ENCODE results near the gene EXO1.
"Not testable (repeated sequence)": the region's sequence is repeated elsewhere in the genome, so short reads cannot be mapped to it uniquely, and the experiment has no call there.

The EXO1 gene

GRCh38 chr1:241847796-241848685 lies at the start of gene EXO1:
EXO1 (plus strand) TSS chr1:241848204; CDS start chr1:241850426, 2,222 bp downstream.
- DNase-seq, result peak; percentile 80

DNA sequence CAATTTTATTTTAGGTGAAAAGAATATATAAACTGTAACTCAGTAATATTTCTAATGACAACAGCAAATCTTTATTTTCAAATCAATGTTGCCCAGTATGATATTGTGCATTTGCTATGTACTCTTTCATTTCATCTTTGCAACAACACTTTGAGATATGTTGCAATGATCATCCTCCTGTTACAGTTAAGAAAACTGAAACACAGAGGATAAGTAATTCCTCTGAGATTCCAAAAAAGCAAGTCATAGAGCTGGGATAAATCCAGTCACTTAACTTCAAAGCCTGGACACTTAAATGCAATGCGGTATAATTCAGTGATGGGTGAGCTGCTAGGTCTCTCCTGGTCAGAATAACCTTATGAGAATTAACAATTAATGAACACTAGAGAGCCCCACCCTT lies 48.6 kb upstream of the EXO1 start:
- DNase-seq, result no peak

GRCh38 chr1:241800640-241801039 lies 47.4 kb upstream of the EXO1 start:
- no peak for DNase-seq

- DNase-seq, result no peak
These were observed 45.1 kb upstream of the EXO1 start for GRCh38 chr1:241802863-241803262.

GRCh38 chr1:241804706-241805105 lies 43.3 kb upstream of the EXO1 start:
- DNase-seq, result not testable (repeated sequence)

GRCh38 chr1:241808265-241808664 lies 39.7 kb upstream of the EXO1 start:
- no peak for DNase-seq

- DNase-seq, result no peak
These were observed 37.1 kb upstream of the EXO1 start for GRCh38 chr1:241810769-241811405.

DNA sequence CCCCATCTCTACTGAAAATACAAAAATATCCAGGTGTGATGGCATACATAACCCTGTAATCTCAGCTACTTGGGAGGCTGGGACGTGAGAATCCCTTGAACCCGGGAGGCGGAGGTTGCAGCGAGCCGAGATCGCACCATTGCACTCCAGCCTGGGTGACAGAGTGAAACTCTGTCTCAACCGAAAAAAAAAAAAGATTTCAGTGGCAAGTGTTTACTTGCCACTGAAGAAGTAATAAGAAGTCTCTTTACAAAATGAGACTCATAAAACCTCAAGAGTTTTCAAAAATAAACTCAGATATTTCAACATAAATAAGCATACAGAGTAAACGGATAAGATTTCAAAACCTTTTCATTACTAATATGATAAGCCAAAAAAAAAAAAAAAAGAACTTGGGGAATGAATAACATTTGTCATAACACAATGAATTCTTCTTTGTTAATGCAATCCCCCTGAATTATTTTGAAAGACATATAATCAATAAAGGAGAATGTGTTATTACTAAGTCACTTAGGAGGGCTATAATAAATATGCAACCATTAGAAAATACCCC lies 34.2 kb upstream of the EXO1 start:
- no peak for DNase-seq

- DNase-seq, result no peak
These were observed 32.0 kb upstream of the EXO1 start for GRCh38 chr1:241816008-241816407.

GRCh38 chr1:241817331-241817792 lies 30.6 kb upstream of the EXO1 start:
- no peak for DNase-seq

DNA sequence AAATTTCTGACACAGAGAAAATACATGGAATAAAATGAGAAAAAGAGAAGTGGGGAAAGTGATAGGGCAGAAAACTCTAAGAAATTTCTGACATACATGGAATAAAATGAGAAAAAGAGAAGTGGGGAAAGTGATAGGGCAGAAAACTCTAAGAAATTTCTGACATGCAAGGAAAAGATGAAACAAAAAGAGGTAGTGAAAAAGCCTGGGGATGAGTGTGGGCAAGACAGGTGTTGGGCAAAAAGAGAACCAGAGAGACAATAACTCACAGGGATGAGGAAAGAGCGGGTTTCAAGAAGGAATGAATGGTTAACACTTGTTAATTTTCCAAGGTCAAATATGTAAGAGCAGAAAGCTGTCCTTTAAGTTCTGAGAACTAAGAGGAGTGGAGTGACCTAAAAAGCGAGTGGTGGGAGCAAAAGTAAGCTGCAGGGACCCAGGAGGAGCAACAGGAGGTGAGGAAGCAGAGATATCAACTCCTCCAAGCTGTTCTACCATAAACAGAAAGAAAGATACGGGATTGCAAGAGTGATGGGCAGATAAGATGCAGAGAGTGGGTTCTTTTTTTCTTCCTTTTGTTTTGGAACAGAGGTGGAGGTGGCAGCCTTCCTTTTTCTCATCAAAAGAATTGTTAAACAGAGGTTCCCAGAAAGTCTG lies 29.9 kb upstream of the EXO1 start:
- no peak for DNase-seq

- no peak for DNase-seq
These were observed 28.6 kb upstream of the EXO1 start for GRCh38 chr1:241819340-241819866.

DNA sequence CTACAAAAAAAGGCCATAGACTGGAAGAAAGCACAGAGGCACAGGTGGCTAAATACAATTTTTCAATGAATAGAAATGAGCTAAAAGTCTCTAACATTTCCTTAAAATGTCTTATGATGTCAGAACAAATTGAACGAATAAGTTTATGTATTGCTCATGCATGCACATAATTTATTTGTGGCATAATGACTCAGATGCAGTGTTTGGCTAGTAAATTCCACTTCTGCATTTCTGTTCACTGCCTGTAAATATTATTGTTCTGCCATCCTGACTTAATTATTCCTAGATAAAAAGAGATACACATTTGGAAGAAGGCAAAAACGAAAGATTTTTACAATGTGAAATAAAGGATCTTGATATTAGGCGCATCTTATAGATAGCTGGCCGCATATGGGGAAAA lies 26.6 kb upstream of the EXO1 start:
- no peak for DNase-seq

- no peak for DNase-seq
These were observed 25.2 kb upstream of the EXO1 start for GRCh38 chr1:241822846-241823245.

- DNase-seq, result no peak
These were observed 24.1 kb upstream of the EXO1 start for GRCh38 chr1:241823925-241824324.

- DNase-seq, result no peak
These were observed 22.4 kb upstream of the EXO1 start for GRCh38 chr1:241825581-241825980.

DNA sequence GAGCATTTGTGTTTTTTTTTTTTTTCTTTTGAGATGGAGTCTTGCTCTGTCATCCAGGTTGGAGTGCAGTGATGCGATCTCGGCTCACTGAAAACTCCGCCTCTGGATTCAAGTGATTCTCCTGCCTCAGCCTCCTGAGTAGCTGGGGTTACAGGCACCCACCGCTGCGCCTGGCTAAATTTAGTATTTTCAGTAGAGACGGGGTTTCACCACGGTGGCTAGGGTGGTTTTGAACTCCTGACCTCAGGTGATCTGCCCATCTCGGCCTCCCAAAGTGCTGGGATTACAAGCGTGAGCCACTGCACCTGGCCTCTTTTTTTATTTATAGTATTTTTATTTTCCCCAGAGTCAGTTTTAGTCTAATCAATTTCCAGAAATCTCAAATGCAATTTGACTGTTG lies 21.4 kb upstream of the EXO1 start:
- DNase-seq, result not testable (repeated sequence)

DNA sequence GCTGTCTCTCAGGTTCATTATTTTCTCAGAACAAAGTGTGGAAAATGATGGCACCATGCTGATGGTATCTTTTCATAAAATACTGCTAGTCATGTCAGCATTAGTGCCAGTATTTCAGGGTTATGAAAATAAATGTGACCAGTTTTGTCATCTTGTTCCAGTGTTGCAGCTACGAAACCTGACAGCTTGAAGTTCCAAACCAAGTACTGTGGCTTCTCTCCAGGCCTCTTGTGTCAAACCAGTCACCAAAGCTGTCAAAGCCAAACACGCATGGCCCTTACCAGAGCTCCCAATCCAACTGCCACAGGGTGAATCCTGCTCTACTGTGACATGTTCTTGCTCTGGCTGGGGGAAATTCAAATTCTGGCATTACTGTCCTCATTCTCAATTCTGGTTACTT lies 20.7 kb upstream of the EXO1 start:
- no peak for DNase-seq

GRCh38 chr1:241828463-241829021 lies 19.5 kb upstream of the EXO1 start:
- no peak for DNase-seq

DNA sequence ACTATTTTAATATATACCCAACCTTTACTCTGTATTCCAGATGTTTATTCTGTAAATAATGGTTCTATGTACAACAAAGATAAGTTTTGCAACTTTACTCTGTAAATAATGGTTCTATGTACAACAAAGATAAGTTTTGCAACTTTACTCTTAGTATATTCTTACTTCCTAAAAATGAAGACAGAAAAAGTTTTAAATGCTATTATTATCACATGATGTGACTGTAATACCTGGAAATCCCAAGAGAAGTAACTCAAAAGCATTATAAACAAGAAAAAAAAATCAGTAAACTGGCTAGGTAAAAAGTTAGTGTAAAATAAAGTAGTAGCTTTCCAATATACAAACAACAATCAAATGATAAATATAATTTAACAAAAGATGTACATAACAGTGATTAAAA lies 18.5 kb upstream of the EXO1 start:
- DNase-seq, result no peak

- DNase-seq, result no peak
These were observed 13.1 kb upstream of the EXO1 start for GRCh38 chr1:241834733-241835377.

DNA sequence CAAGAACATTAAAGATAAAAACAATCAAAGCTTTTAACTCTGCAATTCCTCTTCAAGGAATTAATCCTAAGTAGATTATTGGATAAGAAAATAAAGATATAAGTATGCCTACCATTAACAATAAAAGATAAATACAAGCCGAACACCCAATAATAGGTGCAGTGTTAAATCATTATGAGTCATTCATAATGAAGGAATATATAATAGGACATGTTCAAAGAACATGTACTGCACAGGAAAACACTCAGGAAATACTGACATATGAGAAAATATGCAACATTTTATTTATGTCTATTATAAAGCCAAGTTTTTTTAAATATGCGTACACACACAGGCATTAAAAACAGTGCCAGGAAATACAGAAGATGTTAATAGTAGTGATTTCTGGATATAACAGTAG lies 11.1 kb upstream of the EXO1 start:
- DNase-seq, result no peak
